DOHH2 (cell line): ENCODE data around the gene CAMSAP1.

Source experiments
- H3F3A ChIP-seq: fragments of 200-600 bp; sonication (generic), shearing (Covaris generic); 2 replicates; pipeline ENCODE4 v1.6.0; 2016; ENCODE audit warnings: antibody characterized with exemption, mild to moderate bottlenecking; ENCODE audit not compliant: control insufficient read depth, insufficient read depth
- H3K27ac ChIP-seq: fragments of 200-600 bp; sonication (generic); 2 replicates; pipeline ENCODE4 v1.5.1; 2014; ENCODE audit warnings: low read depth, mild to moderate bottlenecking, low read length, moderate library complexity
- H3K27me3 ChIP-seq: fragments of 200-600 bp; sonication (generic); 2 replicates; pipeline ENCODE4 v1.6.1; 2014; ENCODE audit warnings: mild to moderate bottlenecking, low read length, mixed read lengths; ENCODE audit not compliant: control insufficient read depth
- H3K36me3 ChIP-seq: fragments of 200-600 bp; sonication (generic); 2 replicates; pipeline ENCODE4 v1.6.1; 2014; ENCODE audit warnings: mild to moderate bottlenecking, low read length, moderate library complexity, mixed read lengths; ENCODE audit not compliant: control insufficient read depth
- H3K4me1 ChIP-seq: fragments of 200-600 bp; sonication (generic); 2 replicates; pipeline ENCODE4 v1.6.1; 2014; ENCODE audit warnings: mild to moderate bottlenecking, low read length, mixed read lengths; ENCODE audit not compliant: control insufficient read depth
- H3K4me2 ChIP-seq: fragments of 200-600 bp; sonication (generic); 2 replicates; pipeline ENCODE4 v1.6.0; 2014; ENCODE audit warnings: mild to moderate bottlenecking, low read length, moderate library complexity
- H3K4me3 ChIP-seq: fragments of 200-600 bp; sonication (generic); 2 replicates; pipeline ENCODE4 v1.5.1; 2014; ENCODE audit warnings: mild to moderate bottlenecking, low read length, mixed read lengths
- H3K79me2 ChIP-seq: fragments of 200-600 bp; sonication (generic); 2 replicates; pipeline ENCODE4 v1.6.1; 2014; ENCODE audit warnings: mild to moderate bottlenecking, low read length, mixed read lengths; ENCODE audit not compliant: control insufficient read depth
- H3K9me2 ChIP-seq: fragments of 200-600 bp; sonication (generic); replicated peaks from 2 replicates; pipeline ENCODE4 v1.6.1; 2014; ENCODE audit warnings: mild to moderate bottlenecking, low read length, mixed read lengths; ENCODE audit not compliant: control insufficient read depth
- H3K9me3 ChIP-seq: fragments of 200-600 bp; sonication (generic); 2 replicates; pipeline ENCODE4 v1.6.1; 2014; ENCODE audit warnings: antibody characterized with exemption, low read length, mixed read lengths; ENCODE audit not compliant: control insufficient read depth, insufficient read depth
- H4K20me1 ChIP-seq: fragments of 200-600 bp; sonication (generic); 2 replicates; pipeline ENCODE4 v1.6.0; 2014; ENCODE audit warnings: low read depth, mild to moderate bottlenecking, antibody characterized with exemption, low read length, moderate library complexity; ENCODE audit not compliant: control insufficient read depth, insufficient read depth
- CTCF ChIP-seq: fragments of 200-600 bp; sonication (generic); IDR thresholded peaks from one replicate; pipeline ENCODE4 v1.5.1; 2014; ENCODE audit warnings: antibody characterized with exemption, mild to moderate bottlenecking, low read depth, low read length; ENCODE audit not compliant: poor library complexity, severe bottlenecking
- EZH2phosphoT487 ChIP-seq: fragments of 200-600 bp; sonication (generic); IDR thresholded peaks from 2 replicates; pipeline ENCODE4 v1.6.1; 2017; ENCODE audit warnings: borderline replicate concordance, mild to moderate bottlenecking, antibody characterized with exemption, low read length, moderate library complexity, mixed read lengths

The CAMSAP1 gene

DNA sequence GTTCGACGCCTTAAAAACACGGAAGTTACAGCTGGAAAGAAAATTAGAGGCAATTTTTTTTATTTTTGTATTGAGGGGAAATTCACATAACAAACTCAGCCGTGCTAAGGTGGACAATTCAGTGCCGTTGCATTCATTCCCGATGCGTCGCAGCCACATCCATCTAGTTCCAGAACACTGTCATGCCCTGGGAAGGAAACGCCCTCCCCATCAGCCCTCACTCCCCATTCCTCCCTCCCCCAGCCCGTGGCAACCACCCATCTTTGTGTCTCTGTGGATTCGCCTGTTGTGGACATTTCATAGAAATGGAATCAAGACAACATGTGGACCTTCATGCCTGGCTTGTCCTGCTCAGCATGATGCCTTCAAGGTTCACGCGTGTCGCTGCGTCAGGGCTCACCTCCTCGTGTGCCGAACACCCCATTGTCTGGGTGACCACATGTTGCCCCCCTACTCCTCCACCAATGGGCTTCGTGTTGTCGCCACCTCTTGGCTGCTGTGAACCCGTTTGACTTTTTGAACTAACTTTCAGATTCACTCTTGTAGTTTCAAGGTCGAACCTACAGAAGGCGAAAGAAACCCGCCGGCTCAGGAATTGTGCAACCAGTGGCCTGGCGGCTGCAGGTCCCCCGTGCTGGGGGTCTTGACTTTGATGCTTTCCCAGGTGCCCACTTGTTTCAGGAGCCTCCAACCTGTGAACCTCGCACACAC lies 17.4 kb upstream of the CAMSAP1 start:
- 0 out of 2 replicates have a peak, but pooled peaks cover 4% of the 10 kb centered on the region for H3K36me3 ChIP-seq
- H3K9me2 ChIP-seq, result no peaks in the 10 kb centered on the region
- no peak overlapping the region for H3K27ac ChIP-seq
- no peaks in the 10 kb centered on the region for H3K9me3 ChIP-seq
- H3F3A ChIP-seq, result no peaks in the 10 kb centered on the region
- no peaks in the 10 kb centered on the region for H3K79me2 ChIP-seq
- H4K20me1 ChIP-seq, result no peaks in the 10 kb centered on the region
- H3K27me3 ChIP-seq, result no peaks in the 10 kb centered on the region
- TF ChIP-seq EZH2phosphoT487 (no peak), CTCF (no peak)
- no peak overlapping the region for H3K4me3 ChIP-seq
- no peaks in the 10 kb centered on the region for H3K4me1 ChIP-seq
- H3K4me2 ChIP-seq, result no peak overlapping the region

GRCh38 chr9:135923508-135923907 lies 16.2 kb upstream of the CAMSAP1 start:
- H3K9me2 ChIP-seq, result no peaks in the 10 kb centered on the region
- H4K20me1 ChIP-seq, result no peaks in the 10 kb centered on the region
- no peaks in the 10 kb centered on the region for H3F3A ChIP-seq
- H3K4me1 ChIP-seq, result no peaks in the 10 kb centered on the region
- no peaks in the 10 kb centered on the region for H3K79me2 ChIP-seq
- H3K36me3 ChIP-seq, result 0 out of 2 replicates have a peak, but pooled peaks cover 4% of the 10 kb centered on the region
- H3K27ac ChIP-seq, result no peak overlapping the region
- no peaks in the 10 kb centered on the region for H3K27me3 ChIP-seq
- H3K4me3 ChIP-seq, result no peak overlapping the region
- no peak overlapping the region for H3K4me2 ChIP-seq
- H3K9me3 ChIP-seq, result no peaks in the 10 kb centered on the region; the same call in 1 of the 2 replicates
- TF ChIP-seq EZH2phosphoT487 (no peak), CTCF (no peak)

DNA sequence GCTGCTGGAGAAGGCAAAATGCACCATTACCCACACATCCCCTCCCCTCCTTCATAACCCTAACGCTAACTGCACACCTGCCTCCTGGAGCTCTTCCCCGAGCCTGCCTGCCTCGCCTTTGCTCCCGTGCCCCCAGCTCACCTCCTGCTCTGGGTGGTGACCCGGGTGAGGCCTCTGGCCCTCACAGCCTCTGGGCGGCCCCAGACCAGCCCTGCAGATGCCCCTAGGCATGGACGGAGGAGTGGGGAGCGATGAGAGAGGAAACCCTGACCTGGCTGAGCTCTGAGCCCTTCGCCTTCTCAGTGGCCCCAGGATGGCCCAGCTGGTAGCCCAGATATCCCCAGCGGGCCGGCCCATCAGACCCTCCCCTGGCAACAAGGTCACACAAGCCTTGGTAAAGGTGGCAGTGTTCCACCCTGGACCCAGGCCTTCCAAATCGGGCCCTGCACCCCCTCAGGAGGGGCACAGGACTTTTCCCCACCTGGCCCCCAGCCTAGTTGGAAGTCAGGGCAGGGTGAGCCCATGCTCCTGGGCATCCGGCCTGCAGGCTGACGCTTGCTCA lies 14.5 kb upstream of the CAMSAP1 start:
- no peaks in the 10 kb centered on the region for H4K20me1 ChIP-seq
- peaks cover 4% of the 10 kb centered on the region for H3K4me1 ChIP-seq
- TF ChIP-seq CTCF (no peak), EZH2phosphoT487 (no peak)

More for the DNA sequence above, 14.5 kb upstream of the CAMSAP1 start:
- 0 out of 2 replicates have a peak, but pooled peaks cover 1% of the 10 kb centered on the region for H3F3A ChIP-seq
- H3K79me2 ChIP-seq, result no peaks in the 10 kb centered on the region
- no peak overlapping the region for H3K27ac ChIP-seq
- H3K36me3 ChIP-seq, result peaks cover 4% of the 10 kb centered on the region; the same call in 1 of the 2 replicates
- H3K27me3 ChIP-seq, result no peaks in the 10 kb centered on the region
- H3K9me2 ChIP-seq, result no peaks in the 10 kb centered on the region
- peaks cover 7% of the 10 kb centered on the region; the same call in 1 of the 2 replicates for H3K9me3 ChIP-seq
- H3K4me3 ChIP-seq, result no peak overlapping the region
- H3K4me2 ChIP-seq, result no peak overlapping the region
